Mesenchymal stem cell (in vitro differentiated cells and primary cell): ENCODE measurements around the gene LGR5.

Experiments
- DNase-seq: peaks from one replicate; pipeline ENCODE4 v3.0.0-alpha.2; 2013
- H2AFZ ChIP-seq: one replicate; pipeline ENCODE4 v1.6.1; 2013; ENCODE audit warnings: low read depth, mild to moderate bottlenecking, control low read depth, inconsistent platforms, low read length, moderate library complexity
- H2AK5ac ChIP-seq: 2 replicates; pipeline ENCODE4 v1.6.1; 2013; ENCODE audit warnings: low read length, moderate library complexity, mild to moderate bottlenecking, inconsistent platforms; ENCODE audit not compliant: severe bottlenecking
- H2BK120ac ChIP-seq: one replicate; pipeline ENCODE4 v1.6.1; 2013; ENCODE audit warnings: low read depth, mild to moderate bottlenecking, inconsistent platforms, low read length, moderate library complexity
- H2BK12ac ChIP-seq, 2 experiments: one replicate each; pipeline ENCODE4 v1.6.1; 2013; ENCODE audit warnings: inconsistent platforms in 2 of 2, low read length in 2 of 2, mild to moderate bottlenecking in 2 of 2, moderate library complexity in 2 of 2, control low read depth in 1 of 2
- H2BK15ac ChIP-seq: one replicate; pipeline ENCODE4 v1.6.1; 2013; ENCODE audit warnings: mild to moderate bottlenecking, low read depth, inconsistent platforms; ENCODE audit not compliant: poor library complexity, severe bottlenecking
- H2BK5ac ChIP-seq: 2 replicates; pipeline ENCODE4 v1.6.1; 2013; ENCODE audit warnings: low read depth, mild to moderate bottlenecking, low read length, control low read depth, inconsistent platforms; ENCODE audit not compliant: poor library complexity, severe bottlenecking
- H3K14ac ChIP-seq, 2 experiments: one replicate each; pipeline ENCODE4 v1.6.1; 2013; ENCODE audit warnings: inconsistent platforms in 2 of 2, low read length in 2 of 2, control low read depth in 1 of 2, mild to moderate bottlenecking in 1 of 2, moderate library complexity in 1 of 2
- H3K18ac ChIP-seq, 2 experiments: one replicate each; pipeline ENCODE4 v1.6.1; 2013; ENCODE audit warnings: inconsistent platforms in 2 of 2, low read length in 2 of 2, control low read depth in 1 of 2, low read depth in 1 of 2, mild to moderate bottlenecking in 1 of 2
- H3K23ac ChIP-seq, 2 experiments: one replicate each; pipeline ENCODE4 v1.6.1; 2013; ENCODE audit warnings: inconsistent platforms in 2 of 2, low read length in 2 of 2, mild to moderate bottlenecking in 2 of 2, moderate library complexity in 2 of 2, control low read depth in 1 of 2
- H3K27ac ChIP-seq: 2 replicates; pipeline ENCODE4 v1.5.1; 2013; ENCODE audit warnings: mild to moderate bottlenecking, moderate library complexity, low read length, control low read depth, inconsistent platforms; ENCODE audit not compliant: poor library complexity, severe bottlenecking
- H3K27me3 ChIP-seq, 2 experiments: 2 replicates each; pipeline versions ENCODE4 v1.6.1 to v1.7.0; 2013; ENCODE audit warnings: low read length in 2 of 2, mild to moderate bottlenecking in 2 of 2, moderate library complexity in 2 of 2, control low read depth in 1 of 2, inconsistent platforms in 1 of 2; ENCODE audit not compliant: control insufficient read depth in 1 of 2, insufficient read depth in 1 of 2
- H3K36me3 ChIP-seq, 2 experiments: 2 replicates each; pipeline versions ENCODE4 v1.6.1 to v1.7.0; 2013; ENCODE audit warnings: low read length in 2 of 2, control low read depth in 1 of 2, inconsistent platforms in 1 of 2, low read depth in 1 of 2, mild to moderate bottlenecking in 1 of 2; ENCODE audit not compliant: insufficient read depth in 2 of 2, control insufficient read depth in 1 of 2
- H3K4ac ChIP-seq, 2 experiments: one replicate each; pipeline ENCODE4 v1.6.1; 2013; ENCODE audit warnings: inconsistent platforms in 2 of 2, low read length in 2 of 2, mild to moderate bottlenecking in 2 of 2, moderate library complexity in 2 of 2, control low read depth in 1 of 2, low read depth in 1 of 2
- H3K4me1 ChIP-seq: 2 replicates; pipeline ENCODE4 v1.6.1; 2013; ENCODE audit warnings: low read depth, low read length, control low read depth; ENCODE audit not compliant: control insufficient read depth, insufficient read depth
- H3K4me2 ChIP-seq: 2 replicates; pipeline ENCODE4 v1.6.1; 2013; ENCODE audit warnings: low read length, mild to moderate bottlenecking, inconsistent platforms; ENCODE audit not compliant: poor library complexity, severe bottlenecking
- H3K4me3 ChIP-seq, 2 experiments: 2 replicates each; pipeline versions ENCODE4 v1.5.1 to v1.7.0; 2013; ENCODE audit warnings: low read length in 2 of 2, mild to moderate bottlenecking in 2 of 2, control low read depth in 1 of 2, low read depth in 1 of 2; ENCODE audit not compliant: insufficient read depth in 1 of 2
- H3K79me1 ChIP-seq: replicated peaks from 2 replicates; pipeline ENCODE4 v1.6.1; 2013; ENCODE audit warnings: mild to moderate bottlenecking, control low read depth, low read length, inconsistent platforms; ENCODE audit not compliant: poor library complexity, severe bottlenecking
- H3K9ac ChIP-seq: 2 replicates; pipeline ENCODE4 v1.7.0; 2013; ENCODE audit warnings: mild to moderate bottlenecking, low read length, moderate library complexity
- H3K9me3 ChIP-seq: 2 replicates; pipeline ENCODE4 v1.7.0; 2013; ENCODE audit warnings: mild to moderate bottlenecking, low read length; ENCODE audit not compliant: control insufficient read depth
- H4K8ac ChIP-seq: one replicate; pipeline ENCODE4 v1.6.1; 2013; ENCODE audit warnings: inconsistent platforms, mild to moderate bottlenecking, low read length, moderate library complexity
- H4K91ac ChIP-seq: one replicate; pipeline ENCODE4 v1.6.1; 2013; ENCODE audit warnings: mild to moderate bottlenecking, low read length, inconsistent platforms
- WGBS: methylation state at CpG from one replicate; pipeline ENCODE4 v1.1.7; 2013; ENCODE audit warnings: mixed read lengths; 5-methylcytosine and 5-hydroxymethylcytosine counted together

The LGR5 gene

DNA sequence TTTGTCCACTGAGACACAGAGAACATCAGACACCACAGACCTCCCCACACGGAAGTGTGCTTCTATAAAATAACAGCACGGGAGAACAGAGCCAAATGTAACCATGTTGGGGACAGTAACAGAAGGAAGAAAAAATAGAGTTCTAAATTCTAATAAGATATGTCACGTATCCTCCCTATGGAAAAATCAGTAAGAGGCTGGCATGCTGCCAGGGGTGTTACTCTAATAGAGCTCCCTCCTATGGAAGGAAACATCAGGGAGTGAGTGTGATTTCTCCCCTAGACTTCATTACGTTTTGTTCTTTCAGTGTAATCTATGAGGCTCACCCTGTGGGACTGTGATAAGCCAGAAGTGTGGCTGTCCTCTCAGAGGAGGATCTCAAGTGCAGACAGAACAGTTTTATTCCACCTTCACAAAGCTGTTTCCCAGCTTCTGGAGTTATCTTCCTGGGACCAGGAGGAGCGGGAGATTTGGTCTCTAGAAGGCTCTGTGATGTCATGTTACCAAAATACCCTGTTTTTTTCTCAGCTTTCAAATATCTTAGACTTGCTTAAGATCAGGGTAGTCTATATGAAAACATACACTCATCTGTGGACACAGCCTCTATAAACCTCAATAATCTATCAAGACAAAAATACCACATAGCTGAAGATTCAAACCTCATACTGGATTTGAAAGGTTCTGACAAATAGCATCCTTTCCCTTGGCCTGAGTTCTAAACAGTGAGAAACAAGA, 154.8 kb downstream of the LGR5 start:
- no peak overlapping the region for H2BK15ac ChIP-seq
- DNase-seq = peak; percentile 5
- WGBS = 58% methylated on average over 2 of the region's 5 CpGs

DNA sequence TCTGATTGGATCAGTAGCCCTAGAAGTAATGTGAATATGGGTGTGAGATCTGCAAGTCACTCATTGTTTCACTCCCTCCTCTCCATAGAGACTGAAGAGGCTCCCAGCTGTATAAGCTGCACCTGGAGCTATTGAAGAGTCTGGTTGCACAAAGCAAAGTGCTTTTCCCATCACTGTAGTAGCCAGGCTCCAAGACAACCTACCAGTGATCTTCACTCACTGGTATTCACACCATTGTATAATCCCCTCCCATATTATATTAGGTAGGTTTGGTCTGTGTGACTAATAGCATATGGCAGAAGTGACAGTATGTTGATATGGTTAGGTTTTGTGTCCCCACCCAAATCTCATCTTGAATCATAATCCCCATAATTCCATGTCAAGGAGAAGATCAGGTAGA, 159.6 kb downstream of the LGR5 start:
- H2AFZ ChIP-seq = no peak overlapping the region
- H3K4ac ChIP-seq = no peak overlapping the region
- H3K4me1 ChIP-seq = peaks cover 1% of the 10 kb centered on the region
- H3K79me1 ChIP-seq = no peaks in the 10 kb centered on the region
- no peak overlapping the region for H3K18ac ChIP-seq
- H3K27ac ChIP-seq = no peak overlapping the region
- H3K23ac ChIP-seq = no peak overlapping the region
- H3K4me2 ChIP-seq = no peak overlapping the region
- no peak overlapping the region for H3K9ac ChIP-seq
- no peak for DNase-seq
- H3K36me3 ChIP-seq = no peaks in the 10 kb centered on the region
- H2BK12ac ChIP-seq = no peak overlapping the region
- H3K4me3 ChIP-seq = no peak overlapping the region
- no peak overlapping the region for H4K91ac ChIP-seq
- H2BK5ac ChIP-seq = no peak overlapping the region
- H2AK5ac ChIP-seq = no peak overlapping the region
- no peak overlapping the region for H3K14ac ChIP-seq
- no peak overlapping the region for H4K8ac ChIP-seq
- H3K27me3 ChIP-seq = no peaks in the 10 kb centered on the region
- H2BK15ac ChIP-seq = no peak overlapping the region
- H2BK120ac ChIP-seq = no peak overlapping the region
- no peaks in the 10 kb centered on the region for H3K9me3 ChIP-seq

More for the DNA sequence above, 154.8 kb downstream of the LGR5 start:
- Histone ChIP-seq H3K4me2 (no peak overlapping the region), H3K18ac (no peak overlapping the region), H3K23ac (no peak overlapping the region), H3K4me3 (peak overlapping the region in 1 of 2 experiments; percentile 17), H4K8ac (no peak overlapping the region), H3K36me3 (no peaks in the 10 kb centered on the region), H3K27me3 (no peaks in the 10 kb centered on the region), H3K79me1 (no peaks in the 10 kb centered on the region), H3K4ac (no peak overlapping the region), H2AFZ (no peak overlapping the region), H2BK5ac (no peak overlapping the region), H3K9me3 (no peaks in the 10 kb centered on the region), H2BK12ac (no peak overlapping the region), H3K27ac (no peak overlapping the region), H3K9ac (peak overlapping the region; percentile 68), H3K4me1 (no peaks in the 10 kb centered on the region), H3K14ac (no peak overlapping the region), H2AK5ac (no peak overlapping the region), H2BK120ac (no peak overlapping the region), H4K91ac (no peak overlapping the region)

DNA sequence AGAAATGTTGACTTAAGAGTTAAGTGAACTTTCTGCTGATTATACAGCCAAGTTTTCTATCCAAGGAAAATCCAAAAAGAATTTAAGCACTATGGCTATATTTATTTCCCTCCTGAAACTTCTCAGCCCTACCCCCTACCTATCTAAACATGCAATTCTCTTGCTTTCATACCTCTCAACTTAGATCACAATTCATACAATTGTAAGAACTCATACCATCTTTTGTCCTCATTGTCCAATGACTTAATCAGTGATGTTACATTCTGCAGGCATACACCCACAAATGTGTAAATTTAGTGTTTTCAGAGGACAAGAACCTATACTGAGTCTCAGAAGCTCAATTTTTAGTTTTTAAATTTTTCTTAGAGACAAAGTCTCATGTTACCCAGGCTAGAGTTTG, 161.9 kb downstream of the LGR5 start:
- Histone ChIP-seq H3K4me2 (no peak overlapping the region), H3K36me3 (peaks cover 6 to 17% of the 10 kb centered on the region in 2 experiments), H2BK120ac (no peak overlapping the region), H2AFZ (no peak overlapping the region), H2BK15ac (no peak overlapping the region), H3K23ac (no peak overlapping the region), H3K18ac (no peak overlapping the region), H3K9me3 (no peaks in the 10 kb centered on the region), H3K4me3 (no peak overlapping the region), H2AK5ac (no peak overlapping the region), H4K91ac (no peak overlapping the region), H3K14ac (no peak overlapping the region), H3K9ac (no peak overlapping the region), H3K27ac (no peak overlapping the region), H3K4me1 (peaks cover 1% of the 10 kb centered on the region), H2BK5ac (no peak overlapping the region), H4K8ac (no peak overlapping the region), H2BK12ac (no peak overlapping the region), H3K79me1 (no peaks in the 10 kb centered on the region), H3K27me3 (no peaks in the 10 kb centered on the region), H3K4ac (no peak overlapping the region)
- no peak for DNase-seq

DNA sequence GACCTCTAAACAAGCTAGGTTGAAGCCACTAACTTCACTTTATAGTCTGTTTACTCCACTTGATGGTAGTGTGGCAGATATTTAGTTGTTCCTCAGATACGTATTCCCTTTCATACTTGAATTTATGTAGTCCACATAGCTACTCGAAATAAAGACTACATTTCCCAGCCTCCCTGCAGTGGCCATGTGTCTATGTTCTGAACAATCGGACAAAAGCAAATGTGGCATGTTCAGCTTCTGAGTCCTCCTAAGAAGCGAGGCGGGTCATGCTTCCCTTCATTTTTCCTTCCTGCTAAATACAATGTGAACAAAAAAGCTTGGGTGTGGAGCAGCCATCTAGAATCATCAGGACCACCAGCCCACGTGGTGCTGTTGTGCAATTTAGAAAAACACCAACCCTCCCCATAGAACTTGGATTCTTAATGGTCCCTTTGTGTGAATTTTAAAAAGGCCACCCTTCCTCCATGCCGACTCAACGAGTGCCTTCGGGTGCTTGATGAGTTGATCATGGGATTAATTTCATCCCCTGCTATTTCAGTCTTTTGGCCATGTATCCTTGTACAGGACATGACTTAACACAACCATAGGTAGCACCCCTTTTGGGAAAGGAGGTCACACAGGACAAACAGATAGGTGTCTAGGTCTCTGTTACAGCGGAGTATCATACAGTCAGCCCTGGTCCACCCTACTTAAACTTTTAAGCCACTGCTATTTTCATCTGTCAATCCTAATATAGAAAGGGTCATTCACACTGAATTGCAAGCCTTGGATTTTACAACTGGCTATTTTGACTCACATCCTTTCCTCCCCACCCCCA, 163.4 kb downstream of the LGR5 start:
- no peak overlapping the region for H3K23ac ChIP-seq
- H3K27me3 ChIP-seq = no peaks in the 10 kb centered on the region
- H2BK5ac ChIP-seq = no peak overlapping the region
- H3K27ac ChIP-seq = no peak overlapping the region
- H4K8ac ChIP-seq = no peak overlapping the region
- no peak overlapping the region for H3K4me2 ChIP-seq
- H3K79me1 ChIP-seq = no peaks in the 10 kb centered on the region
- H3K4me1 ChIP-seq = peaks cover 1% of the 10 kb centered on the region
- H3K4me3 ChIP-seq = no peak overlapping the region
- no peaks in the 10 kb centered on the region for H3K9me3 ChIP-seq
- H2AK5ac ChIP-seq = no peak overlapping the region
- DNase-seq = no peak
- H3K14ac ChIP-seq = no peak overlapping the region
- no peak overlapping the region for H2AFZ ChIP-seq
- no peak overlapping the region for H3K9ac ChIP-seq
- no peak overlapping the region for H3K18ac ChIP-seq
- no peak overlapping the region for H2BK120ac ChIP-seq
- H2BK12ac ChIP-seq = no peak overlapping the region
- H4K91ac ChIP-seq = no peak overlapping the region
- H2BK15ac ChIP-seq = no peak overlapping the region
- peaks cover 6 to 31% of the 10 kb centered on the region in 2 experiments for H3K36me3 ChIP-seq
- 94% methylated on average over 10 of the region's 10 CpGs for WGBS
- H3K4ac ChIP-seq = no peak overlapping the region
